ENCODE measurements around the gene SASH3. TPM values are rescaled to one million over a fixed set of nuclear protein-coding genes. Genes with fewer than 3 reads are reported as not detected.

The SASH3 gene
- total RNA-seq, 1 donor from 2014 or later, result 129 TPM

- intact Hi-C loops (cut with micrococcal nuclease), result loop anchor here (2.0 kb wide), 1 partner anchor 34 kb away; the partner anchor contains the start of gene ZDHHC9
- H3K27ac Mint-ChIP-seq, result no peak overlapping the region
- H3K27me3 Mint-ChIP-seq (ENCODE audit: insufficient read depth), result no peaks in the 10 kb centered on the region
- H3K4me3 Mint-ChIP-seq, result no peak overlapping the region
- H3K4me1 Mint-ChIP-seq (ENCODE audit: low read depth), result peaks cover 13% of the 10 kb centered on the region
- no peak for DNase-seq (ENCODE audit: low spot score)
- H3K9me3 Mint-ChIP-seq, result no peaks in the 10 kb centered on the region
- peaks cover 26% of the 10 kb centered on the region for H3K36me3 Mint-ChIP-seq (ENCODE audit: low read depth)
Measured at GRCh38 chrX:129808829-129809796, 29.4 kb downstream of the SASH3 start.

- DNase-seq (ENCODE audit: low spot score), result no peak
- H3K27me3 Mint-ChIP-seq (ENCODE audit: insufficient read depth), result no peaks in the 10 kb centered on the region
- H3K27ac Mint-ChIP-seq, result no peak overlapping the region
- H3K4me3 Mint-ChIP-seq, result no peak overlapping the region
- H3K4me1 Mint-ChIP-seq (ENCODE audit: low read depth), result peaks cover 7% of the 10 kb centered on the region
- H3K36me3 Mint-ChIP-seq (ENCODE audit: low read depth), result peaks cover 25% of the 10 kb centered on the region
- no peaks in the 10 kb centered on the region for H3K9me3 Mint-ChIP-seq
- intact Hi-C loops (cut with micrococcal nuclease), result no loop called here
Measured at GRCh38 chrX:129813662-129814368, 34.1 kb downstream of the SASH3 start.

- no peaks in the 10 kb centered on the region for H3K9me3 Mint-ChIP-seq
- intact Hi-C loops (cut with micrococcal nuclease), result no loop called here
- peaks cover 5% of the 10 kb centered on the region for H3K4me1 Mint-ChIP-seq (ENCODE audit: low read depth)
- no peak for DNase-seq (ENCODE audit: low spot score)
- H3K27me3 Mint-ChIP-seq (ENCODE audit: insufficient read depth), result no peaks in the 10 kb centered on the region
- no peak overlapping the region for H3K27ac Mint-ChIP-seq
- H3K36me3 Mint-ChIP-seq (ENCODE audit: low read depth), result peaks cover 22% of the 10 kb centered on the region
- H3K4me3 Mint-ChIP-seq, result no peak overlapping the region
Measured at GRCh38 chrX:129818123-129818522, 38.4 kb downstream of the SASH3 start.

- peak; percentile 24 for DNase-seq (ENCODE audit: low spot score)
- intact Hi-C loops (cut with micrococcal nuclease), result loop anchor here (1.0 kb wide), 5 partner anchors 40 to 216 kb away; partner anchors contain the start of gene APLN
- no peak overlapping the region for H3K27ac Mint-ChIP-seq
- H3K4me3 Mint-ChIP-seq, result no peak overlapping the region
- peaks cover 14% of the 10 kb centered on the region for H3K36me3 Mint-ChIP-seq (ENCODE audit: low read depth)
- peaks cover 18% of the 10 kb centered on the region for H3K4me1 Mint-ChIP-seq (ENCODE audit: low read depth)
- no peaks in the 10 kb centered on the region for H3K9me3 Mint-ChIP-seq
- no peaks in the 10 kb centered on the region for H3K27me3 Mint-ChIP-seq (ENCODE audit: insufficient read depth)
Measured at GRCh38 chrX:129823115-129823514, 43.4 kb downstream of the SASH3 start.

GRCh38 chrX:129823522-129823921 lies 43.8 kb downstream of the SASH3 start:
- Mint-ChIP-seq H3K27me3 (ENCODE audit: insufficient read depth) (no peaks in the 10 kb centered on the region), H3K4me1 (ENCODE audit: low read depth) (peaks cover 18% of the 10 kb centered on the region), H3K27ac (peak overlapping the region; percentile 63), H3K9me3 (no peaks in the 10 kb centered on the region), H3K36me3 (ENCODE audit: low read depth) (peaks cover 14% of the 10 kb centered on the region), H3K4me3 (no peak overlapping the region)
- intact Hi-C loops (cut with micrococcal nuclease), result loop anchor here (1.0 kb wide), 5 partner anchors 40 to 216 kb away; partner anchors contain the start of gene APLN
- no peak for DNase-seq (ENCODE audit: low spot score)

GRCh38 chrX:129824620-129825019 lies 44.9 kb downstream of the SASH3 start:
- Mint-ChIP-seq H3K27me3 (ENCODE audit: insufficient read depth) (no peaks in the 10 kb centered on the region), H3K27ac (no peak overlapping the region), H3K36me3 (ENCODE audit: low read depth) (peaks cover 14% of the 10 kb centered on the region), H3K4me3 (no peak overlapping the region), H3K9me3 (no peaks in the 10 kb centered on the region), H3K4me1 (ENCODE audit: low read depth) (peaks cover 18% of the 10 kb centered on the region)
- intact Hi-C loops (cut with micrococcal nuclease), result no loop called here
- no peak for DNase-seq (ENCODE audit: low spot score)

- no peaks in the 10 kb centered on the region for H3K27me3 Mint-ChIP-seq (ENCODE audit: insufficient read depth)
- peaks cover 18% of the 10 kb centered on the region for H3K4me1 Mint-ChIP-seq (ENCODE audit: low read depth)
- H3K9me3 Mint-ChIP-seq, result no peaks in the 10 kb centered on the region
- peak overlapping the region; percentile 23 for H3K27ac Mint-ChIP-seq
- H3K4me3 Mint-ChIP-seq, result no peak overlapping the region
- no peak for DNase-seq (ENCODE audit: low spot score)
- peaks cover 13% of the 10 kb centered on the region for H3K36me3 Mint-ChIP-seq (ENCODE audit: low read depth)
- intact Hi-C loops (cut with micrococcal nuclease), result no loop called here
Measured at GRCh38 chrX:129825746-129826505, 46.2 kb downstream of the SASH3 start.

GRCh38 chrX:129830494-129830893 lies 50.7 kb downstream of the SASH3 start:
- Mint-ChIP-seq H3K9me3 (no peaks in the 10 kb centered on the region), H3K4me1 (ENCODE audit: low read depth) (peaks cover 6% of the 10 kb centered on the region), H3K4me3 (no peak overlapping the region), H3K27ac (no peak overlapping the region), H3K27me3 (ENCODE audit: insufficient read depth) (no peaks in the 10 kb centered on the region), H3K36me3 (ENCODE audit: low read depth) (peaks cover 1% of the 10 kb centered on the region)
- no peak for DNase-seq (ENCODE audit: low spot score)
- intact Hi-C loops (cut with micrococcal nuclease), result no loop called here

GRCh38 chrX:129831091-129831885 lies 51.5 kb downstream of the SASH3 start:
- intact Hi-C loops (cut with micrococcal nuclease), result no loop called here
- no peak for DNase-seq (ENCODE audit: low spot score)
- Mint-ChIP-seq H3K27ac (no peak overlapping the region), H3K4me3 (no peak overlapping the region), H3K36me3 (ENCODE audit: low read depth) (no peaks in the 10 kb centered on the region), H3K9me3 (no peaks in the 10 kb centered on the region), H3K27me3 (ENCODE audit: insufficient read depth) (no peaks in the 10 kb centered on the region), H3K4me1 (ENCODE audit: low read depth) (peaks cover 2% of the 10 kb centered on the region)

GRCh38 chrX:129833153-129833990 lies 53.6 kb downstream of the SASH3 start:
- intact Hi-C loops (cut with micrococcal nuclease), result no loop called here
- Mint-ChIP-seq H3K4me3 (no peak overlapping the region), H3K36me3 (ENCODE audit: low read depth) (peaks cover 7% of the 10 kb centered on the region), H3K27me3 (ENCODE audit: insufficient read depth) (no peaks in the 10 kb centered on the region), H3K27ac (no peak overlapping the region), H3K9me3 (no peaks in the 10 kb centered on the region), H3K4me1 (ENCODE audit: low read depth) (no peaks in the 10 kb centered on the region)
- no peak for DNase-seq (ENCODE audit: low spot score)

- H3K4me1 Mint-ChIP-seq (ENCODE audit: low read depth), result peaks cover 13% of the 10 kb centered on the region
- intact Hi-C loops (cut with micrococcal nuclease), result no loop called here
- no peak overlapping the region for H3K27ac Mint-ChIP-seq
- H3K9me3 Mint-ChIP-seq, result no peaks in the 10 kb centered on the region
- no peak for DNase-seq (ENCODE audit: low spot score)
- H3K36me3 Mint-ChIP-seq (ENCODE audit: low read depth), result peaks cover 18% of the 10 kb centered on the region
- H3K4me3 Mint-ChIP-seq, result no peak overlapping the region
- H3K27me3 Mint-ChIP-seq (ENCODE audit: insufficient read depth), result no peaks in the 10 kb centered on the region
Measured at GRCh38 chrX:129836827-129837226, 57.1 kb downstream of the SASH3 start.
